Measurements from ENCODE around the gene RLN3.
A peak's percentile ranks its signal among the peaks of the same experiment; 100 is the strongest.

The RLN3 gene

GRCh38 chr19:13984186-13984585 lies 43.8 kb upstream of the RLN3 start:
- H3K27me3 ChIP-seq (ENCODE audit: insufficient read depth, poor library complexity, severe bottlenecking): no peaks in the 10 kb centered on the region
- H3K4me3 ChIP-seq (replicated peaks; ENCODE audit: insufficient read depth, low read length): no peak overlapping the region
- no peak for DNase-seq (ENCODE audit: low read depth in 1 of 2, low spot score in 1 of 2)
- TF ChIP-seq CTCF (IDR thresholded peaks at IDR 0.05; ENCODE audit: insufficient read depth, low read length) (no peak), SPI1 (IDR thresholded peaks at IDR 0.05; ENCODE audit: borderline replicate concordance, low read depth) (no peak), GABPA (IDR thresholded peaks at IDR 0.05; ENCODE audit: low read depth) (no peak), POLR2AphosphoS5 (IDR thresholded peaks at IDR 0.05; ENCODE audit: low read depth) (no peak), REST (IDR thresholded peaks at IDR 0.05; ENCODE audit: insufficient replicate concordance, low read depth) (no peak)
- no peak overlapping the region for H3K27ac ChIP-seq (replicated peaks)

- no peak overlapping the region for H3K4me3 ChIP-seq (replicated peaks; ENCODE audit: insufficient read depth, low read length)
- H3K27ac ChIP-seq (replicated peaks): peak overlapping the region; percentile 98
These were observed 42.8 kb upstream of the RLN3 start for GRCh38 chr19:13984875-13985741.

More at GRCh38 chr19:13984875-13985741, 42.8 kb upstream of the RLN3 start:
- H3K27me3 ChIP-seq (ENCODE audit: insufficient read depth, poor library complexity, severe bottlenecking): no peaks in the 10 kb centered on the region
- TF ChIP-seq REST (IDR thresholded peaks at IDR 0.05; ENCODE audit: insufficient replicate concordance, low read depth): no peak
- no peak for TF ChIP-seq SPI1 (IDR thresholded peaks at IDR 0.05; ENCODE audit: borderline replicate concordance, low read depth)
- TF ChIP-seq CTCF (IDR thresholded peaks at IDR 0.05; ENCODE audit: insufficient read depth, low read length): no peak
- TF ChIP-seq GABPA (IDR thresholded peaks at IDR 0.05; ENCODE audit: low read depth): no peak
- TF ChIP-seq POLR2AphosphoS5 (IDR thresholded peaks at IDR 0.05; ENCODE audit: low read depth): no peak
- peak; percentile 15 to 55 for DNase-seq (ENCODE audit: low read depth in 1 of 2, low spot score in 1 of 2)
